H1 (cell line): ENCODE data around the gene ABHD4. TPM values are rescaled to one million over a fixed set of nuclear protein-coding genes. Genes with fewer than 3 reads are reported as not detected.

Source experiments
- TBP ChIP-seq: IDR thresholded peaks from 2 replicates; pipeline ENCODE4 v1.6.1; 2011; ENCODE audit warnings: low read depth, low read length, improper control_type of control experiment
- polyA plus RNA-seq, 7 experiments: library from polyadenylated mRNA; depleted of rRNA in 3 of 7; stranded (reverse) in 5 of 7; unstranded in 2 of 7; fragments of >200 nt in 5 of 7; fragments of 200-250 nt in 2 of 7; gene quantifications; 1 replicate in 5 of 7; 2 replicates in 1 of 7; 4 replicates in 1 of 7; pipeline versions ENCODE4 v1.2.1 to v1.2.3, GENCODE V29; 2011 to 2013; ENCODE audit warnings: missing spikeins in 2 of 7, mixed read lengths in 2 of 7
- total RNA-seq: library from RNA; stranded (reverse); fragmentation: NEBNext Ultra II Directional; extraction: Animal tissue kit (Norgen Biotek cat#: 25700); gene quantifications from 2 replicates; pipeline ENCODE4 v1.2.1, GENCODE V29; 2021
- TF ChIP-seq, protein P1 (sequence below): fragments of 300-600 bp; sonication (generic); IDR thresholded peaks from 2 replicates; pipeline ENCODE4 v1.7.1; 2012; ENCODE audit warnings: low read length, moderate library complexity, mild to moderate bottlenecking, inconsistent platforms; ENCODE audit not compliant: insufficient replicate concordance
- TF ChIP-seq, protein P2 (sequence below): IDR thresholded peaks from 2 replicates; pipeline ENCODE4 v1.6.1; 2012; ENCODE audit warnings: inconsistent platforms

The ABHD4 gene
- total and polyA plus RNA-seq, 2 of the 8 experiments (the other 6 are each of a cell fraction or from before 2014, with no cell fraction given) = 32.4 to 42.9 TPM

DNA sequence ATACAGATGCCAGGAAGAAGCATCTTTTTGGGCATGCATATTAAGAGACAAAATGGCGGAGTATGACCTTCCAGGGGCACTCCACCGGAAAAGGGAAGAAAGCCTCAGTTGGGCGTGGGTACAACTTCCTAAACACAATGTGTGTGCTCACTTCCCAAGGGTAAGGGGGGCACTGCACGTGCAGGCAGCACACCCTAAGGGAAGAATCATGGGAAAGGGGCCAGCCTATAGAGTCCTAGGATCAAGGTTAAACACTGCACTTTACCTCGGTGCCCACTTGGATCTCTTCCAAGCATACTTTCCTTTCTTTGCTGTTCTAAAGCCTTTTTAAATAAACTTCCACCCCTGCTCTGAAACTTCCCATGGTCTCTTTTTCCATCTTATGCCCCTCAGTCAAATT lies 31.3 kb downstream of the ABHD4 start (continued):
- TF ChIP-seq, protein P1, sequence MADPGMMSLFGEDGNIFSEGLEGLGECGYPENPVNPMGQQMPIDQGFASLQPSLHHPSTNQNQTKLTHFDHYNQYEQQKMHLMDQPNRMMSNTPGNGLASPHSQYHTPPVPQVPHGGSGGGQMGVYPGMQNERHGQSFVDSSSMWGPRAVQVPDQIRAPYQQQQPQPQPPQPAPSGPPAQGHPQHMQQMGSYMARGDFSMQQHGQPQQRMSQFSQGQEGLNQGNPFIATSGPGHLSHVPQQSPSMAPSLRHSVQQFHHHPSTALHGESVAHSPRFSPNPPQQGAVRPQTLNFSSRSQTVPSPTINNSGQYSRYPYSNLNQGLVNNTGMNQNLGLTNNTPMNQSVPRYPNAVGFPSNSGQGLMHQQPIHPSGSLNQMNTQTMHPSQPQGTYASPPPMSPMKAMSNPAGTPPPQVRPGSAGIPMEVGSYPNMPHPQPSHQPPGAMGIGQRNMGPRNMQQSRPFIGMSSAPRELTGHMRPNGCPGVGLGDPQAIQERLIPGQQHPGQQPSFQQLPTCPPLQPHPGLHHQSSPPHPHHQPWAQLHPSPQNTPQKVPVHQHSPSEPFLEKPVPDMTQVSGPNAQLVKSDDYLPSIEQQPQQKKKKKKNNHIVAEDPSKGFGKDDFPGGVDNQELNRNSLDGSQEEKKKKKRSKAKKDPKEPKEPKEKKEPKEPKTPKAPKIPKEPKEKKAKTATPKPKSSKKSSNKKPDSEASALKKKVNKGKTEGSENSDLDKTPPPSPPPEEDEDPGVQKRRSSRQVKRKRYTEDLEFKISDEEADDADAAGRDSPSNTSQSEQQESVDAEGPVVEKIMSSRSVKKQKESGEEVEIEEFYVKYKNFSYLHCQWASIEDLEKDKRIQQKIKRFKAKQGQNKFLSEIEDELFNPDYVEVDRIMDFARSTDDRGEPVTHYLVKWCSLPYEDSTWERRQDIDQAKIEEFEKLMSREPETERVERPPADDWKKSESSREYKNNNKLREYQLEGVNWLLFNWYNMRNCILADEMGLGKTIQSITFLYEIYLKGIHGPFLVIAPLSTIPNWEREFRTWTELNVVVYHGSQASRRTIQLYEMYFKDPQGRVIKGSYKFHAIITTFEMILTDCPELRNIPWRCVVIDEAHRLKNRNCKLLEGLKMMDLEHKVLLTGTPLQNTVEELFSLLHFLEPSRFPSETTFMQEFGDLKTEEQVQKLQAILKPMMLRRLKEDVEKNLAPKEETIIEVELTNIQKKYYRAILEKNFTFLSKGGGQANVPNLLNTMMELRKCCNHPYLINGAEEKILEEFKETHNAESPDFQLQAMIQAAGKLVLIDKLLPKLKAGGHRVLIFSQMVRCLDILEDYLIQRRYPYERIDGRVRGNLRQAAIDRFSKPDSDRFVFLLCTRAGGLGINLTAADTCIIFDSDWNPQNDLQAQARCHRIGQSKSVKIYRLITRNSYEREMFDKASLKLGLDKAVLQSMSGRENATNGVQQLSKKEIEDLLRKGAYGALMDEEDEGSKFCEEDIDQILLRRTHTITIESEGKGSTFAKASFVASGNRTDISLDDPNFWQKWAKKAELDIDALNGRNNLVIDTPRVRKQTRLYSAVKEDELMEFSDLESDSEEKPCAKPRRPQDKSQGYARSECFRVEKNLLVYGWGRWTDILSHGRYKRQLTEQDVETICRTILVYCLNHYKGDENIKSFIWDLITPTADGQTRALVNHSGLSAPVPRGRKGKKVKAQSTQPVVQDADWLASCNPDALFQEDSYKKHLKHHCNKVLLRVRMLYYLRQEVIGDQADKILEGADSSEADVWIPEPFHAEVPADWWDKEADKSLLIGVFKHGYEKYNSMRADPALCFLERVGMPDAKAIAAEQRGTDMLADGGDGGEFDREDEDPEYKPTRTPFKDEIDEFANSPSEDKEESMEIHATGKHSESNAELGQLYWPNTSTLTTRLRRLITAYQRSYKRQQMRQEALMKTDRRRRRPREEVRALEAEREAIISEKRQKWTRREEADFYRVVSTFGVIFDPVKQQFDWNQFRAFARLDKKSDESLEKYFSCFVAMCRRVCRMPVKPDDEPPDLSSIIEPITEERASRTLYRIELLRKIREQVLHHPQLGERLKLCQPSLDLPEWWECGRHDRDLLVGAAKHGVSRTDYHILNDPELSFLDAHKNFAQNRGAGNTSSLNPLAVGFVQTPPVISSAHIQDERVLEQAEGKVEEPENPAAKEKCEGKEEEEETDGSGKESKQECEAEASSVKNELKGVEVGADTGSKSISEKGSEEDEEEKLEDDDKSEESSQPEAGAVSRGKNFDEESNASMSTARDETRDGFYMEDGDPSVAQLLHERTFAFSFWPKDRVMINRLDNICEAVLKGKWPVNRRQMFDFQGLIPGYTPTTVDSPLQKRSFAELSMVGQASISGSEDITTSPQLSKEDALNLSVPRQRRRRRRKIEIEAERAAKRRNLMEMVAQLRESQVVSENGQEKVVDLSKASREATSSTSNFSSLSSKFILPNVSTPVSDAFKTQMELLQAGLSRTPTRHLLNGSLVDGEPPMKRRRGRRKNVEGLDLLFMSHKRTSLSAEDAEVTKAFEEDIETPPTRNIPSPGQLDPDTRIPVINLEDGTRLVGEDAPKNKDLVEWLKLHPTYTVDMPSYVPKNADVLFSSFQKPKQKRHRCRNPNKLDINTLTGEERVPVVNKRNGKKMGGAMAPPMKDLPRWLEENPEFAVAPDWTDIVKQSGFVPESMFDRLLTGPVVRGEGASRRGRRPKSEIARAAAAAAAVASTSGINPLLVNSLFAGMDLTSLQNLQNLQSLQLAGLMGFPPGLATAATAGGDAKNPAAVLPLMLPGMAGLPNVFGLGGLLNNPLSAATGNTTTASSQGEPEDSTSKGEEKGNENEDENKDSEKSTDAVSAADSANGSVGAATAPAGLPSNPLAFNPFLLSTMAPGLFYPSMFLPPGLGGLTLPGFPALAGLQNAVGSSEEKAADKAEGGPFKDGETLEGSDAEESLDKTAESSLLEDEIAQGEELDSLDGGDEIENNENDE = no peak
- no peak for TF ChIP-seq TBP
- TF ChIP-seq, protein P2, sequence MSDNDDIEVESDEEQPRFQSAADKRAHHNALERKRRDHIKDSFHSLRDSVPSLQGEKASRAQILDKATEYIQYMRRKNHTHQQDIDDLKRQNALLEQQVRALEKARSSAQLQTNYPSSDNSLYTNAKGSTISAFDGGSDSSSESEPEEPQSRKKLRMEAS = no peak
